ENCODE measurements around the gene MICAL2.

DNA sequence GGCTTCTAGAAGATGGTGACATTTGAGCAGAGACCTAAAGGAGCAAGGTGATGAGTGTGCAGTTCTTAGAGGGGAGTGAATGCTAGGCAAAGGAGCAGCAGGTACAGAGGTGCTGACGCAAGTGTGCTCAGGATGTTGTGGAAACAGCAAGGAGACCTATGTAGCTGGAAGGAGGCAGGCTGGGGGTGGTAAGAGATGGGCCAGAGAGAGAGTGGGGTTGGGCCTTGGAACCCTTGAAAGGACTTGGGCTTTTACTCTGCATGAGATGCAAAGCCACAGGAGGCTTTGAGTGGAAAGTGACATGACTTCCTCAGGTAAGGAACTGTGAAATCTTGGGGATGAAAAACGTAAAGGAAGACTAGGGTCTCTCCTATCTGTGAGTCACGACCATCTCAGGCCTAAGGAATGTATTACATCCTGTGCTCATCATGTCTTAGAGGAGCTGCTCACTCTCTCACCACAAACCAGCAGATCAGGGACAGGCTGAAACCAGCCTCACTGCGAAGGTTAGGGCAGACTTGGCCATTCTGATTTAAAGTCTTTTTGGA is 65.4 kb downstream of the MICAL2 start:
- TF ChIP-seq, protein P1, sequence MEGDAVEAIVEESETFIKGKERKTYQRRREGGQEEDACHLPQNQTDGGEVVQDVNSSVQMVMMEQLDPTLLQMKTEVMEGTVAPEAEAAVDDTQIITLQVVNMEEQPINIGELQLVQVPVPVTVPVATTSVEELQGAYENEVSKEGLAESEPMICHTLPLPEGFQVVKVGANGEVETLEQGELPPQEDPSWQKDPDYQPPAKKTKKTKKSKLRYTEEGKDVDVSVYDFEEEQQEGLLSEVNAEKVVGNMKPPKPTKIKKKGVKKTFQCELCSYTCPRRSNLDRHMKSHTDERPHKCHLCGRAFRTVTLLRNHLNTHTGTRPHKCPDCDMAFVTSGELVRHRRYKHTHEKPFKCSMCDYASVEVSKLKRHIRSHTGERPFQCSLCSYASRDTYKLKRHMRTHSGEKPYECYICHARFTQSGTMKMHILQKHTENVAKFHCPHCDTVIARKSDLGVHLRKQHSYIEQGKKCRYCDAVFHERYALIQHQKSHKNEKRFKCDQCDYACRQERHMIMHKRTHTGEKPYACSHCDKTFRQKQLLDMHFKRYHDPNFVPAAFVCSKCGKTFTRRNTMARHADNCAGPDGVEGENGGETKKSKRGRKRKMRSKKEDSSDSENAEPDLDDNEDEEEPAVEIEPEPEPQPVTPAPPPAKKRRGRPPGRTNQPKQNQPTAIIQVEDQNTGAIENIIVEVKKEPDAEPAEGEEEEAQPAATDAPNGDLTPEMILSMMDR (IDR thresholded peaks at IDR 0.05), result no peak
- TF ChIP-seq EP300 (IDR thresholded peaks at IDR 0.05) (no peak), POLR2AphosphoS5 (IDR thresholded peaks at IDR 0.05) (no peak)

All from esophagus muscularis mucosa (tissue), 4 donors.